Stomach smooth muscle (tissue), 2 donors: Measurements from ENCODE around the gene TRAPPC10.
A peak's percentile ranks its signal among the peaks of the same experiment; 100 is the strongest.

Experiments used
- H3K27ac ChIP-seq: one replicate; pipeline ENCODE4 v1.7.0; 2013; ENCODE audit warnings: mild to moderate bottlenecking, low read length, inconsistent platforms
- H3K27me3 ChIP-seq, 2 donors: one replicate each; pipeline ENCODE4 v1.7.0; 2013; ENCODE audit warnings: low read length in 2 of 2; ENCODE audit not compliant: insufficient read depth in 2 of 2, control insufficient read depth in 1 of 2
- H3K36me3 ChIP-seq, 2 donors: one replicate each; pipeline ENCODE4 v1.7.0; 2013; ENCODE audit warnings: low read length in 2 of 2; ENCODE audit not compliant: control insufficient read depth in 2 of 2, insufficient read depth in 2 of 2
- H3K4me1 ChIP-seq: one replicate; pipeline ENCODE4 v1.7.0; 2013; ENCODE audit warnings: low read length; ENCODE audit not compliant: control insufficient read depth, insufficient read depth
- H3K4me3 ChIP-seq, 2 donors: one replicate each; pipeline ENCODE4 v1.7.0; 2013; ENCODE audit warnings: low read length in 2 of 2
- H3K9ac ChIP-seq, 2 donors: one replicate each; pipeline ENCODE4 v1.7.0; 2013; ENCODE audit warnings: low read length in 2 of 2, mild to moderate bottlenecking in 1 of 2
- H3K9me3 ChIP-seq, 2 donors: one replicate each; pipeline ENCODE4 v1.7.0; 2013; ENCODE audit warnings: low read length in 2 of 2; ENCODE audit not compliant: control insufficient read depth in 2 of 2
- donor health status: healthy.
- donor health status: Pancreatic carcinoma.

TRAPPC10 gene

DNA sequence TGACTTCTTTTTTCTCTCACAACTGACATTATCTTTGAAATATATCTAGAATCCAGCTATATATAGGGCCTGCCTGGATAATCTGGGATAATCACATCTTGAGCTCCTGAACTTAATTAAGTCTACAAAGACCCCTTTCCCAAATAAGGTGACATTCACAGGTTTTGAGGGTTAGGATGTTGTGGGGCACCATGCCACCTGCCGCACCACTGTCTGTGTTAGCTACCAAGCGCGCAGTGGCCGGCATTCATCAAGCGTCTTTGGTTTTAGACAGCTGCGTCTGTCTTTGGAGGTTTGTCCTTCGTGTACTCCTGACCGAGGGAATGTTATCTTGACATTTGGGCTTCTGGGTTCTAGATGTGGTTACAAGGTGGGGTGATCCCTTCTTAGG is 7.5 kb downstream of the TRAPPC10 start:
- Histone ChIP-seq H3K4me1 (peaks cover 6% of the 10 kb centered on the region), H3K9ac (no peak overlapping the region), H3K27ac (no peak overlapping the region)

GRCh38 chr21:44020551-44020950 is 8.4 kb downstream of the TRAPPC10 start:
- Histone ChIP-seq H3K27me3 (no peaks in the 10 kb centered on the region), H3K27ac (no peak overlapping the region), H3K36me3 (no peaks in the 10 kb centered on the region), H3K9me3 (no peaks in the 10 kb centered on the region), H3K4me3 (no peak overlapping the region), H3K4me1 (peaks cover 15% of the 10 kb centered on the region), H3K9ac (no peak overlapping the region)

More for the DNA sequence above, 7.5 kb downstream of the TRAPPC10 start:
- H3K27me3 ChIP-seq, result no peaks in the 10 kb centered on the region
- no peaks in the 10 kb centered on the region for H3K9me3 ChIP-seq
- H3K36me3 ChIP-seq, result no peaks in the 10 kb centered on the region
- no peak overlapping the region for H3K4me3 ChIP-seq

GRCh38 chr21:44021064-44021463 is 9.0 kb downstream of the TRAPPC10 start:
- peak overlapping the region; percentile 41 for H3K27ac ChIP-seq
- H3K9me3 ChIP-seq, result no peaks in the 10 kb centered on the region
- peaks cover 20% of the 10 kb centered on the region for H3K4me1 ChIP-seq
- no peak overlapping the region for H3K4me3 ChIP-seq
- H3K9ac ChIP-seq, result peak overlapping the region; percentile 29 to 44
- H3K36me3 ChIP-seq, result no peaks in the 10 kb centered on the region
- H3K27me3 ChIP-seq, result no peaks in the 10 kb centered on the region

- H3K27ac ChIP-seq, result no peak overlapping the region
- H3K9me3 ChIP-seq, result no peaks in the 10 kb centered on the region
- no peak overlapping the region for H3K9ac ChIP-seq
- no peaks in the 10 kb centered on the region for H3K36me3 ChIP-seq
- no peaks in the 10 kb centered on the region for H3K27me3 ChIP-seq
- peaks cover 21% of the 10 kb centered on the region for H3K4me1 ChIP-seq
- H3K4me3 ChIP-seq, result no peak overlapping the region
Observed at GRCh38 chr21:44024257-44024656, 12.1 kb downstream of the TRAPPC10 start.

DNA sequence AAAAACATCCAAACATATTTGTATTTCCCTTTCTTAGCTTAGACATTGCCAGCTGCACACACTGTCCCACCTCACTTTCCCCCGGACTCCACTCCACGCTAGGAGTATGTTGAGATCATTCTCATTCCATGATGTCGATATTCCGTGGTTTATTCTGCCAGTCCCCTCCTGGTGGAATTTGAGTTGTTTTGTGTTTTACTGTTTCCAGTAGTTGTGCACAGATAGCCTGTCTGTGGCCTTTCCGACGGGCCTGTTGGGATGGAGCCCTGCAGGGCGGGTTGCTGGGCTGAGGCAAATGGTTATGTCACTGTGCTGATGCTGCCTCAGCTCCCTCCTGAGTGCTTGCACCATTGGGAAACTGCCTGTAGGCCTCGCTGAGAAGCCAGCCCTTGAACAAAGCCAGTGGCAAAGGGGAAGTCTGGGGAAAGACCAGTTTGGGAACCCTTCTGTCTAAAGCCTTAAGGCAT is 12.8 kb downstream of the TRAPPC10 start:
- Histone ChIP-seq H3K36me3 (no peaks in the 10 kb centered on the region), H3K4me1 (peaks cover 21% of the 10 kb centered on the region), H3K9me3 (no peaks in the 10 kb centered on the region), H3K4me3 (peak overlapping the region in 1 of 2 donors; percentile 44), H3K9ac (no peak overlapping the region), H3K27ac (peak overlapping the region; percentile 31), H3K27me3 (no peaks in the 10 kb centered on the region)

DNA sequence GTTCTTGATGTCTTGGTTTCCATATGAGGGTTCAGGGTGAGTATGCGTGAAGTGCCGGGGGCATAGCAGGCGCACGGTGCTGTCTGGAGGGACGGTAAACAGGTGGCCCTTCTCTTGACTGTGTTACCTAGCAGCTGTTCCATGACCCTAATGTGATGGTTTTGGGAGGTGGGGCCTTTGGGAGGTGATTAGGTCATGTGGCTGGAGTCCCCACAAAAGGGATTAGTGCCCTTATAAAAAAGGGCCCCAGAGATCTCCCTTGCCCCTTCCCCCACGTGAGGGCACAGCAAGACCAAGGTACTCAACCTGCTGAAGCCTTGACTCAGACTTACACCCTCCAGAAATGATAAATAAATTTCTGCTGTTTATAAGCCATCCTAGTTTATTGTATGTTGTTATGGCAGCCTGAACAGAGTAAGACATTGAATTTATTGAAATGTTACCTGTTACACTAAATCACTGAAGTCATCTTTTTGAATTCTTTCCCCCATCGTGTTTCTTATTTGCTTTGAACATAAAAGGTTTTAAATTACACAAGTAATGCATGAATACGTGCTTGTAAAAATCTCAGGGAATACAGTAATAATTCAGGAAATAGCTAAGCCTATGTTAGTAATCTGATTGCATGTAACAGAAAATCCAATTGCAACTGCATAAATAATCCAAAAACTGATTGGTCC is 15.6 kb downstream of the TRAPPC10 start:
- H3K9ac ChIP-seq, result no peak overlapping the region

DNA sequence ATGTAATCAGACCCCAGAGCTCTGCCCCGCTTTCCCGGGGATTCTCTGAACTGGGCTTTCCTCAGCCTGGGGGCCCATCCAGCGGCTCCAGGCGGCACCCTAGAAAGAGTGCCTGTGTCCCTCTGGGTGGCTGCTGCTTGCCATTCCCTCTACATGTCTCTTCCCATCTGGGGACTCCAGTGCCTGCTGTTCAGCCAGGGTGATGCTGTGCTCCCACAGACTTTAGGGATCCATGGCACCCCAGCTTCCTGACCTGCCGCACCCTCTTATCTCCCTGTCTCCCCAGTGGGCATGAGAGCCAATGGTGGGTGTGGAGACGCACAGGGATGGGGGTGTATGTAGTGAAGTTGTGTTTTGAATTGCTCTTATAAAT is 16.2 kb downstream of the TRAPPC10 start:
- H3K9me3 ChIP-seq, result no peaks in the 10 kb centered on the region
- no peaks in the 10 kb centered on the region for H3K27me3 ChIP-seq
- no peak overlapping the region for H3K27ac ChIP-seq
- peaks cover 2 to 8% of the 10 kb centered on the region in 2 donors for H3K36me3 ChIP-seq
- no peak overlapping the region for H3K9ac ChIP-seq
- peaks cover 15% of the 10 kb centered on the region for H3K4me1 ChIP-seq
- no peak overlapping the region for H3K4me3 ChIP-seq

More for the DNA sequence above, 15.6 kb downstream of the TRAPPC10 start:
- H3K4me3 ChIP-seq, result no peak overlapping the region
- peaks cover 2 to 4% of the 10 kb centered on the region in 2 donors for H3K36me3 ChIP-seq
- H3K4me1 ChIP-seq, result peaks cover 15% of the 10 kb centered on the region
- H3K9me3 ChIP-seq, result no peaks in the 10 kb centered on the region
- H3K27ac ChIP-seq, result no peak overlapping the region
- H3K27me3 ChIP-seq, result no peaks in the 10 kb centered on the region

DNA sequence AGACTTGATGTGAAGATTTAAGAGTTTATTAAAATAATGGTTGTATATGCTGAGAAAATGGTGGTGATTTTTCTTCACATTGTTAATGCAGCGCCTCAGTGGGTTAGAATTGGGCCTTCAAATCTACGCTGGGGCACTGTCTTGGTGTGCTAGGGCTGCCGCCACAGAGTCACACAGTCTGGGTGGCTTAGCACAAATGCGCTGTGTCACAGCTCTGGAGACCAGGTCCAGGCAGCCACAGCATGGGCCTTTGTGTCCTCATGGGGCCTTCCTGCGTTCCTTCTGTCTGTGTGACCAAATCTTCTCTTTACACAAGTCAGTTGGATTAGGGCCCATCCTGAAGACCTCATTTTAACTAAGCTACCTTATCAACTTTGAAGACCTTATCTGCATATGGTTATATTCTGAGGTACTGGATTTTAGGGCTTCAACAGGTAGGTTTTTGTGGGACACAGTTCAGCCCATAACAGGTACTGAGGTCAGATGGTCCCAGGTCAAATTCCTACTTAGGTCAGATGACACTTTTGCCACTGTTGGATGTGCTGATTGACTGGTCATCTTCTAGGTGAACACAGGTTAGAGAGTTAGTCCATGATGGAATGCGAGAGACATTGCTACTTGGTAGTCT is 17.5 kb downstream of the TRAPPC10 start:
- H3K9ac ChIP-seq, result no peak overlapping the region
- H3K4me1 ChIP-seq, result peaks cover 15% of the 10 kb centered on the region
- H3K27me3 ChIP-seq, result no peaks in the 10 kb centered on the region
- H3K36me3 ChIP-seq, result peaks cover 5 to 11% of the 10 kb centered on the region in 2 donors
- H3K27ac ChIP-seq, result no peak overlapping the region
- no peaks in the 10 kb centered on the region for H3K9me3 ChIP-seq
- H3K4me3 ChIP-seq, result no peak overlapping the region

DNA sequence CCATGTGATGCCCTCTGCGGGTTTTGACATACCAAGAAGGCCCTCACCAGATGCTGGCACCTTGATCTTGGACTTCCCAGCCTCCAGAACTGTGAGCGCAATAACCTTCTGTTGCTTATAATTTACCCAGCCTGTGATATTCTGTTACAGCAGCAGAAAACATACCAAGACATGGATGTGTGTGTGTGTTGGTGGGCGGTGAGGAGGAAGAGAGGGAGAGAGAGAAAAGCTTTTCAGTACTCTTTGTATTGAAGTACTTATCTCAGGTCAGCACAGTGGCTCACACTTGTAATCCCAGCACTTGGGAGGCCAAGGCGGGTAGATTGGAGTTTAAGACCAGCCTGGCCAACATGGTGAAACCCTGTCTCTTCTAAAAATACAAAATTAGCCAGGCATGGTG is 23.1 kb downstream of the TRAPPC10 start:
- H3K4me1 ChIP-seq, result no peaks in the 10 kb centered on the region
- H3K36me3 ChIP-seq, result peaks cover 26 to 28% of the 10 kb centered on the region in 2 donors
- no peak overlapping the region for H3K27ac ChIP-seq
- no peak overlapping the region for H3K9ac ChIP-seq
- no peaks in the 10 kb centered on the region for H3K9me3 ChIP-seq
- H3K4me3 ChIP-seq, result no peak overlapping the region
- H3K27me3 ChIP-seq, result no peaks in the 10 kb centered on the region

DNA sequence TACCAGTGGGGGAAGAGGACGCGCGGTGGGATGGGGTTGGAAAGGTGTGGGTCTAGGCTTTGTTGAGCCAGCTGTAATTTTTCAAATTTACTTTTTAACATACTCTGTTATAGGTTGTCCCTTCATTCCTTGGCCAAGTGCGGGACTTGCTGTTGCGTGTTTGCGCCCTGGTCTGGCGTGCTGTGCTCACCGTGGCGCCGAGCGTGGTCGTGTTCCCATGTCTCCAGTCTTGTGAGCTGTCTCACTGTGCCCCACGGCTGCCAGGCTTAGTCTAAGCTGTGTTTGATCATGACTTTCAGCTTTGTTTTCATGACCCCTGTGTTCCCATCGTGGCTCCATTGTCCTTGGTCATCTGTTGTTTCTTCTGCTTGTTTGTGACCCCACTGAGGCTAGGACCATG is 26.0 kb downstream of the TRAPPC10 start:
- H3K27me3 ChIP-seq, result no peaks in the 10 kb centered on the region
- H3K4me1 ChIP-seq, result no peaks in the 10 kb centered on the region
- no peak overlapping the region for H3K4me3 ChIP-seq
- H3K9ac ChIP-seq, result no peak overlapping the region
- no peak overlapping the region for H3K27ac ChIP-seq
- no peaks in the 10 kb centered on the region for H3K9me3 ChIP-seq
- peaks cover 19 to 26% of the 10 kb centered on the region in 2 donors for H3K36me3 ChIP-seq

GRCh38 chr21:44039828-44040227 is 27.7 kb downstream of the TRAPPC10 start:
- H3K4me3 ChIP-seq, result no peak overlapping the region
- no peak overlapping the region for H3K27ac ChIP-seq
- H3K36me3 ChIP-seq, result peaks cover 12 to 24% of the 10 kb centered on the region in 2 donors
- H3K9me3 ChIP-seq, result no peaks in the 10 kb centered on the region
- H3K27me3 ChIP-seq, result no peaks in the 10 kb centered on the region
- H3K9ac ChIP-seq, result no peak overlapping the region
- H3K4me1 ChIP-seq, result no peaks in the 10 kb centered on the region
